Measurements from ENCODE around the gene PPBP. TPM values are rescaled to one million over a fixed set of nuclear protein-coding genes. Genes with fewer than 3 reads are reported as not detected.

Gene PPBP
- not detected in 2 replicates for total RNA-seq

- DNase-seq (ENCODE audit: low read depth, low spot score), result no peak
These were observed at the start of gene PPBP for GRCh38 chr4:73988061-73988460. PPBP (minus strand) TSS chr4:73988190; CDS start chr4:73988103, 87 bp downstream.

- no peak for DNase-seq (ENCODE audit: low read depth, low spot score)
These were observed 49.3 kb upstream of the PPBP start for GRCh38 chr4:74037076-74037955.

GRCh38 chr4:74033739-74034138 lies 45.7 kb upstream of the PPBP start:
- no peak for DNase-seq (ENCODE audit: low read depth, low spot score)

- DNase-seq (ENCODE audit: low read depth, low spot score), result peak; percentile 35
These were observed 44.1 kb upstream of the PPBP start for GRCh38 chr4:74032064-74032463.

GRCh38 chr4:74031576-74031975 lies 43.6 kb upstream of the PPBP start:
- DNase-seq (ENCODE audit: low read depth, low spot score), result no peak

- DNase-seq (ENCODE audit: low read depth, low spot score), result no peak
These were observed 42.3 kb upstream of the PPBP start for GRCh38 chr4:74030285-74030684.

GRCh38 chr4:74028504-74028903 lies 40.5 kb upstream of the PPBP start:
- DNase-seq (ENCODE audit: low read depth, low spot score), result no peak

- DNase-seq (ENCODE audit: low read depth, low spot score), result no peak
These were observed 35.7 kb upstream of the PPBP start for GRCh38 chr4:74023709-74024108.

- no peak for DNase-seq (ENCODE audit: low read depth, low spot score)
These were observed 33.6 kb upstream of the PPBP start for GRCh38 chr4:74021601-74022000.

GRCh38 chr4:74018771-74019170 lies 30.8 kb upstream of the PPBP start:
- no peak for DNase-seq (ENCODE audit: low read depth, low spot score)

GRCh38 chr4:74018116-74018515 lies 30.1 kb upstream of the PPBP start:
- DNase-seq (ENCODE audit: low read depth, low spot score), result no peak

GRCh38 chr4:74016068-74016467 lies 28.1 kb upstream of the PPBP start:
- DNase-seq (ENCODE audit: low read depth, low spot score), result no peak

- DNase-seq (ENCODE audit: low read depth, low spot score), result no peak
These were observed 27.3 kb upstream of the PPBP start for GRCh38 chr4:74015126-74015780.

- DNase-seq (ENCODE audit: low read depth, low spot score), result no peak
These were observed 26.3 kb upstream of the PPBP start for GRCh38 chr4:74014332-74014731.

GRCh38 chr4:74013264-74013663 lies 25.3 kb upstream of the PPBP start:
- DNase-seq (ENCODE audit: low read depth, low spot score), result no peak

GRCh38 chr4:74012130-74012529 lies 24.1 kb upstream of the PPBP start:
- no peak for DNase-seq (ENCODE audit: low read depth, low spot score)

- no peak for DNase-seq (ENCODE audit: low read depth, low spot score)
These were observed 21.3 kb upstream of the PPBP start for GRCh38 chr4:74009307-74009706.

GRCh38 chr4:74006009-74006476 lies 18.1 kb upstream of the PPBP start:
- DNase-seq (ENCODE audit: low read depth, low spot score), result no peak

- DNase-seq (ENCODE audit: low read depth, low spot score), result no peak
These were observed 17.5 kb upstream of the PPBP start for GRCh38 chr4:74005528-74005927.

GRCh38 chr4:74004668-74005067 lies 16.7 kb upstream of the PPBP start:
- DNase-seq (ENCODE audit: low read depth, low spot score), result no peak

- DNase-seq (ENCODE audit: low read depth, low spot score), result no peak
These were observed 12.3 kb upstream of the PPBP start for GRCh38 chr4:74000301-74000700.

All from pulmonary artery endothelial cell (primary cell).